Activated CD8-positive, alpha-beta memory T cell treated with anti-CD3 and anti-CD28 coated beads, Interleukin-2, amount 50 U/mL, for 48 hours (primary cell): ENCODE results near the gene FRG2C.
"Not testable (repeated sequence)": the region's sequence is repeated elsewhere in the genome, so short reads cannot be mapped to it uniquely, and the experiment has no call there.

Experiments
- DNase-seq: peaks from one replicate; pipeline ENCODE4 v3.0.0-alpha.2; 2020

Gene FRG2C

DNA sequence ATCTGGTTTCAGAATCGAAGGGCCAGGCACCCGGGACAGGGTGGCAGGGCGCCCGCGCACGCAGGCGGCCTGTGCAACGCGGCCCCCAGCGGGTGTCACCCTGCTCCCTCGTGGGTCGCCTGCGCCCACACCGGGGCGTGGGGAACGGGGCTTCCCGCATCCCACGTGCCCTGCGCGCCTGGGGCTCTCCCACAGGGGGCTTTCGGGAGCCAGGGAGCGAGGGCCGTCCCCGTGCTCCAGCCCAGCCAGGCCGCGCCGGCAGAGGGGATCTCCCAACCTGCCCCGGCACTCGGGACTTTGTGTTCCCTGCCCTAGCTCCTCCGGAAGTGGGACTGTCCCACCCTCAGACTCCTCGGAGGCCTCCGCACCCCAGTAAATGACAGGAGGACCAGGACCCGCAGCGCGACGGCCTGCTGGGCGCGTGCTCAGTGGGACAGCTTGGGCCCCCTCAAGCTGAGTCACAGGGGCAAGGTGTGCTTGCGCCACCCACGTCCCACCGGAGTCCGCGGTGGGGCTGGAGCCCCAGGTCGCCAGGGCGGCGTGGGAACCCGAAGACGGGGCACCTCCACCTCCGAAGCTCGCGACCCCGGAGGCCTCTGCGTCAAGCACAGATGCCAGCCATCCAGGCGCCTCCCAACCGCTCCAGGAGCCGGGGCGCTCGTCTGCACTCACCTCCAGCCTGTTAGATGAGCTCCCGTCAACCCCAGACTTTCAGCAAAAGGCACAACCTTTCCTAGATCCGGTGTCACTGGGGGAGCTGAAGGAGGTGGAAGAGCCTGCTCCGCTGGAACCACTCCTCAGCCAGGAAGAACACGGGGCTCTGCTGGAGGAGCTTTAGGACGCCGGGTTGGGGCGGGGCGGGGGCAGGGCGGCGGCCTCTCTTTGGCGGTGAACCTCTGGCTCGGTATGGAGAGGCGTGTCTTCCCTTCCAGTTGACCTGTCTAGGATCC is 5.5 kb downstream of the FRG2C start:
- peak; percentile 55 for DNase-seq

- not testable (repeated sequence) for DNase-seq
Measured at GRCh38 chr3:75670298-75671286, 6.5 kb downstream of the FRG2C start.

GRCh38 chr3:75671287-75672139 is 7.4 kb downstream of the FRG2C start:
- not testable (repeated sequence) for DNase-seq

- peak; percentile 52 for DNase-seq
Measured at GRCh38 chr3:75672140-75672775, 8.1 kb downstream of the FRG2C start.

DNA sequence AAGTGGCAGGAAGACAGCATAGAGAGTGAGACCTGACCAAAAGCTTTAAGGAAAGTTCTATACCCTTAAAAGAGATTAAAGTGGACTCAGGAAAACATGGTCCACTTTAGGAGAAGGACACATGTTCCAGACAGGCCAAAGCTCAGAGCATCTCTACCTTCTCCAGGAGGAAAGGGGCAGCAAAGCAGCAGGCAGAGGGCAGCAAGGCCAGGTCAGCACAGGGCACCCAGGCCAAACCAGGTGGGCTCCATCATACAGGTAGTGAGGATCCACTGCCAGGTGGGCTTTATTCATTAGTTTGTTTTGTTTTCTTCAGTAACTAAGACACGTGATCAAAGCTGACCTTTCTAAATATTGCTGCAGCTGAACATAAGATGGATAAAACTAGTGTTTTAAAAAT is 19.8 kb downstream of the FRG2C start:
- not testable (repeated sequence) for DNase-seq

DNA sequence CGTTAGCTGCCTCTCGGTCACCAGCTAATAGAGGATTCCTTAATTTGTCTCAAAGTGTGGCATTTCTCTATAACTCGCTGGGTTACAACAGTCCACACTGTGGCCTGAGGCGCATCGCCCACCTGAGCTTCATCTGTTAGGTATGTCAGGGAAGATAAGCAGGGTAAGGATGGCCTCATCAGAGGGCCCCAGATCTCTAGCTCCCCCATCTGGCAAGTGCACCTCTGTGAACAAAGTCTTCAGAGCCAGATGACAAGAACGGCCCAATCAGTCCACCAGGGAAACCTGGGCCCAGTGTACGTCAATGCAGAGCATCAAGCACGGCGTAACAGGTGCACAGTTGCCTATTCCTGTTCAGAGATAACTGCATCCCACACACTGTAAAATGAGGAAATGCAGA is 23.2 kb downstream of the FRG2C start:
- DNase-seq = no peak

DNA sequence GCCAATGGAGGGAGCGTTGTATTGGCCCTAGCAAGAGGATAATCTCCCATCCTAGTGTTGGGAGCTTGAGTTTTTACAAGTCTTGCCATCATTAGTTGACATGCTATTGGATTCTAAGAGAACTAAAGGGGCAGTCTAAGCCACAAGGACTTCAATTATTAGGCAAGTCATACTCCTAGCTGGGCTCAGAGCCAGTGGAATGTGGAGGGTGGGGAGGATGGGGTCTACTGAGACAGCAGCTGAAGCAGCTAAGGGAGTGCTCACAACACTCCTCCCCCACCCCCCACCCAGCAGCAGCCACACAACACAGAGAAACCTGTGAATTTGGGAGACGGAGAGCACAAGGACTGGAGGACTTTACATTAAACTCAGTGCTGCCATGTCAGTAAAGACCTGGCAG is 27.9 kb downstream of the FRG2C start:
- no peak for DNase-seq
